GM23338 (cell line): ENCODE measurements around the gene PRPF18.

Source experiments
- CREB1 ChIP-seq: fragments of 250-450 bp; sonication (Bioruptor Pico); IDR thresholded peaks from 2 replicates; pipeline ENCODE4 v1.5.0; 2020; ENCODE audit warnings: low read depth, mild to moderate bottlenecking, moderate library complexity
- EZH2 ChIP-seq: fragments of 200-600 bp; sonication (generic); IDR thresholded peaks from one replicate; pipeline ENCODE4 v1.8.0; 2017; ENCODE audit warnings: antibody characterized with exemption, mild to moderate bottlenecking, low read depth; ENCODE audit not compliant: unreplicated experiment
- EZH2phosphoT487 ChIP-seq: fragments of 200-600 bp; sonication (generic); IDR thresholded peaks from one replicate; pipeline ENCODE4 v1.8.1; 2018; ENCODE audit warnings: antibody characterized with exemption; ENCODE audit not compliant: unreplicated experiment
- JUNB ChIP-seq: IDR thresholded peaks from one replicate; pipeline ENCODE4 v1.6.1; 2016; ENCODE audit warnings: antibody characterized with exemption; ENCODE audit not compliant: unreplicated experiment
- NANOG ChIP-seq: IDR thresholded peaks from 2 replicates; pipeline ENCODE4 v1.6.1; 2016; ENCODE audit warnings: antibody characterized with exemption, borderline replicate concordance
- POLR2AphosphoS5 ChIP-seq: IDR thresholded peaks from 2 replicates; pipeline ENCODE4 v1.6.1; 2016; ENCODE audit warnings: antibody characterized with exemption, low read depth
- STAT1 ChIP-seq: IDR thresholded peaks from one replicate; pipeline ENCODE4 v1.6.1; 2016; ENCODE audit warnings: antibody characterized with exemption; ENCODE audit not compliant: unreplicated experiment
- ZNF114 ChIP-seq: fragments of 250-450 bp; sonication (Bioruptor Pico); IDR thresholded peaks from 2 replicates; pipeline ENCODE4 v1.5.0; 2020; ENCODE audit warnings: mild to moderate bottlenecking, moderate library complexity
- ZNF331 ChIP-seq: fragments of 250-450 bp; sonication (Bioruptor Pico); IDR thresholded peaks from 2 replicates; pipeline ENCODE4 v1.5.0; 2020; ENCODE audit warnings: low read depth, mild to moderate bottlenecking, moderate library complexity
- TF ChIP-seq, protein P1 (sequence below), 2 experiments: fragments of 200-600 bp in 1 of 2; sonication (generic) in 1 of 2; conservative IDR thresholded peaks; 2 replicates each; pipeline versions ENCODE4 v1.5.1 to v1.6.1; 2016 to 2017; ENCODE audit warnings: antibody characterized with exemption in 2 of 2, low read depth in 2 of 2, mild to moderate bottlenecking in 2 of 2, moderate library complexity in 1 of 2
- TF ChIP-seq, protein P2 (sequence below): IDR thresholded peaks from one replicate; pipeline ENCODE4 v1.6.1; 2018; ENCODE audit warnings: antibody characterized with exemption; ENCODE audit not compliant: unreplicated experiment
- TF ChIP-seq, protein P3 (sequence below): fragments of 250-450 bp; sonication (Bioruptor Pico); IDR thresholded peaks from 2 replicates; pipeline ENCODE4 v1.5.0; 2020; ENCODE audit warnings: mild to moderate bottlenecking, moderate library complexity
- TF ChIP-seq, protein P4 (sequence below): IDR thresholded peaks from 2 replicates; pipeline ENCODE4 v1.6.1; 2016; ENCODE audit warnings: antibody characterized with exemption

DNA sequence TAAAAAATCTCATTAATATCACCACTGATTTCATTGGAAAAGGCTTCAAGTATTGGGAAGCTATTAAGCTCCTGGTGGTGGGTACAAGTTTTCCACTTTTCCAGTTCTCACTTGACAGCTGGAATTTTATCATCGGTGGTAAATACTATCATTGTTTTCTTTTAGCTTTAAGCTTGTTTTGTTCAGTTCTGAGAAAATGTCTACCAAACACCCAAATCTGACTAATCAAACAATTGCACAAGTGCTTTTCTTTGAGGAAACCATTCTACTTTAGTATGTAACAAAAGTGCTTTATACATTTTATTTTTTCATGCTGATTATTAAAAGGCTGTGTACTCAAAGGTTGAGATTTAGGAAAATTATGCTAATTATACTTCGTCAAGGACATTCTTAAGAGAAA is 7.9 kb downstream of the PRPF18 start:
- TF ChIP-seq, protein P1, sequence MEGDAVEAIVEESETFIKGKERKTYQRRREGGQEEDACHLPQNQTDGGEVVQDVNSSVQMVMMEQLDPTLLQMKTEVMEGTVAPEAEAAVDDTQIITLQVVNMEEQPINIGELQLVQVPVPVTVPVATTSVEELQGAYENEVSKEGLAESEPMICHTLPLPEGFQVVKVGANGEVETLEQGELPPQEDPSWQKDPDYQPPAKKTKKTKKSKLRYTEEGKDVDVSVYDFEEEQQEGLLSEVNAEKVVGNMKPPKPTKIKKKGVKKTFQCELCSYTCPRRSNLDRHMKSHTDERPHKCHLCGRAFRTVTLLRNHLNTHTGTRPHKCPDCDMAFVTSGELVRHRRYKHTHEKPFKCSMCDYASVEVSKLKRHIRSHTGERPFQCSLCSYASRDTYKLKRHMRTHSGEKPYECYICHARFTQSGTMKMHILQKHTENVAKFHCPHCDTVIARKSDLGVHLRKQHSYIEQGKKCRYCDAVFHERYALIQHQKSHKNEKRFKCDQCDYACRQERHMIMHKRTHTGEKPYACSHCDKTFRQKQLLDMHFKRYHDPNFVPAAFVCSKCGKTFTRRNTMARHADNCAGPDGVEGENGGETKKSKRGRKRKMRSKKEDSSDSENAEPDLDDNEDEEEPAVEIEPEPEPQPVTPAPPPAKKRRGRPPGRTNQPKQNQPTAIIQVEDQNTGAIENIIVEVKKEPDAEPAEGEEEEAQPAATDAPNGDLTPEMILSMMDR (conservative IDR thresholded peaks at IDR 0.05; ENCODE audit: low read depth in 2 of 2), result no peak
- TF ChIP-seq ZNF331 (CRISPR knock-in tag) (no peak), POLR2AphosphoS5 (no peak), EZH2phosphoT487 (no peak), JUNB (no peak), CREB1 (CRISPR knock-in tag) (no peak), EZH2 (no peak), ZNF114 (CRISPR knock-in tag) (no peak), STAT1 (no peak), NANOG (no peak)
- TF ChIP-seq, protein P2, sequence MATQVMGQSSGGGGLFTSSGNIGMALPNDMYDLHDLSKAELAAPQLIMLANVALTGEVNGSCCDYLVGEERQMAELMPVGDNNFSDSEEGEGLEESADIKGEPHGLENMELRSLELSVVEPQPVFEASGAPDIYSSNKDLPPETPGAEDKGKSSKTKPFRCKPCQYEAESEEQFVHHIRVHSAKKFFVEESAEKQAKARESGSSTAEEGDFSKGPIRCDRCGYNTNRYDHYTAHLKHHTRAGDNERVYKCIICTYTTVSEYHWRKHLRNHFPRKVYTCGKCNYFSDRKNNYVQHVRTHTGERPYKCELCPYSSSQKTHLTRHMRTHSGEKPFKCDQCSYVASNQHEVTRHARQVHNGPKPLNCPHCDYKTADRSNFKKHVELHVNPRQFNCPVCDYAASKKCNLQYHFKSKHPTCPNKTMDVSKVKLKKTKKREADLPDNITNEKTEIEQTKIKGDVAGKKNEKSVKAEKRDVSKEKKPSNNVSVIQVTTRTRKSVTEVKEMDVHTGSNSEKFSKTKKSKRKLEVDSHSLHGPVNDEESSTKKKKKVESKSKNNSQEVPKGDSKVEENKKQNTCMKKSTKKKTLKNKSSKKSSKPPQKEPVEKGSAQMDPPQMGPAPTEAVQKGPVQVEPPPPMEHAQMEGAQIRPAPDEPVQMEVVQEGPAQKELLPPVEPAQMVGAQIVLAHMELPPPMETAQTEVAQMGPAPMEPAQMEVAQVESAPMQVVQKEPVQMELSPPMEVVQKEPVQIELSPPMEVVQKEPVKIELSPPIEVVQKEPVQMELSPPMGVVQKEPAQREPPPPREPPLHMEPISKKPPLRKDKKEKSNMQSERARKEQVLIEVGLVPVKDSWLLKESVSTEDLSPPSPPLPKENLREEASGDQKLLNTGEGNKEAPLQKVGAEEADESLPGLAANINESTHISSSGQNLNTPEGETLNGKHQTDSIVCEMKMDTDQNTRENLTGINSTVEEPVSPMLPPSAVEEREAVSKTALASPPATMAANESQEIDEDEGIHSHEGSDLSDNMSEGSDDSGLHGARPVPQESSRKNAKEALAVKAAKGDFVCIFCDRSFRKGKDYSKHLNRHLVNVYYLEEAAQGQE, result no peak
- TF ChIP-seq, protein P3, sequence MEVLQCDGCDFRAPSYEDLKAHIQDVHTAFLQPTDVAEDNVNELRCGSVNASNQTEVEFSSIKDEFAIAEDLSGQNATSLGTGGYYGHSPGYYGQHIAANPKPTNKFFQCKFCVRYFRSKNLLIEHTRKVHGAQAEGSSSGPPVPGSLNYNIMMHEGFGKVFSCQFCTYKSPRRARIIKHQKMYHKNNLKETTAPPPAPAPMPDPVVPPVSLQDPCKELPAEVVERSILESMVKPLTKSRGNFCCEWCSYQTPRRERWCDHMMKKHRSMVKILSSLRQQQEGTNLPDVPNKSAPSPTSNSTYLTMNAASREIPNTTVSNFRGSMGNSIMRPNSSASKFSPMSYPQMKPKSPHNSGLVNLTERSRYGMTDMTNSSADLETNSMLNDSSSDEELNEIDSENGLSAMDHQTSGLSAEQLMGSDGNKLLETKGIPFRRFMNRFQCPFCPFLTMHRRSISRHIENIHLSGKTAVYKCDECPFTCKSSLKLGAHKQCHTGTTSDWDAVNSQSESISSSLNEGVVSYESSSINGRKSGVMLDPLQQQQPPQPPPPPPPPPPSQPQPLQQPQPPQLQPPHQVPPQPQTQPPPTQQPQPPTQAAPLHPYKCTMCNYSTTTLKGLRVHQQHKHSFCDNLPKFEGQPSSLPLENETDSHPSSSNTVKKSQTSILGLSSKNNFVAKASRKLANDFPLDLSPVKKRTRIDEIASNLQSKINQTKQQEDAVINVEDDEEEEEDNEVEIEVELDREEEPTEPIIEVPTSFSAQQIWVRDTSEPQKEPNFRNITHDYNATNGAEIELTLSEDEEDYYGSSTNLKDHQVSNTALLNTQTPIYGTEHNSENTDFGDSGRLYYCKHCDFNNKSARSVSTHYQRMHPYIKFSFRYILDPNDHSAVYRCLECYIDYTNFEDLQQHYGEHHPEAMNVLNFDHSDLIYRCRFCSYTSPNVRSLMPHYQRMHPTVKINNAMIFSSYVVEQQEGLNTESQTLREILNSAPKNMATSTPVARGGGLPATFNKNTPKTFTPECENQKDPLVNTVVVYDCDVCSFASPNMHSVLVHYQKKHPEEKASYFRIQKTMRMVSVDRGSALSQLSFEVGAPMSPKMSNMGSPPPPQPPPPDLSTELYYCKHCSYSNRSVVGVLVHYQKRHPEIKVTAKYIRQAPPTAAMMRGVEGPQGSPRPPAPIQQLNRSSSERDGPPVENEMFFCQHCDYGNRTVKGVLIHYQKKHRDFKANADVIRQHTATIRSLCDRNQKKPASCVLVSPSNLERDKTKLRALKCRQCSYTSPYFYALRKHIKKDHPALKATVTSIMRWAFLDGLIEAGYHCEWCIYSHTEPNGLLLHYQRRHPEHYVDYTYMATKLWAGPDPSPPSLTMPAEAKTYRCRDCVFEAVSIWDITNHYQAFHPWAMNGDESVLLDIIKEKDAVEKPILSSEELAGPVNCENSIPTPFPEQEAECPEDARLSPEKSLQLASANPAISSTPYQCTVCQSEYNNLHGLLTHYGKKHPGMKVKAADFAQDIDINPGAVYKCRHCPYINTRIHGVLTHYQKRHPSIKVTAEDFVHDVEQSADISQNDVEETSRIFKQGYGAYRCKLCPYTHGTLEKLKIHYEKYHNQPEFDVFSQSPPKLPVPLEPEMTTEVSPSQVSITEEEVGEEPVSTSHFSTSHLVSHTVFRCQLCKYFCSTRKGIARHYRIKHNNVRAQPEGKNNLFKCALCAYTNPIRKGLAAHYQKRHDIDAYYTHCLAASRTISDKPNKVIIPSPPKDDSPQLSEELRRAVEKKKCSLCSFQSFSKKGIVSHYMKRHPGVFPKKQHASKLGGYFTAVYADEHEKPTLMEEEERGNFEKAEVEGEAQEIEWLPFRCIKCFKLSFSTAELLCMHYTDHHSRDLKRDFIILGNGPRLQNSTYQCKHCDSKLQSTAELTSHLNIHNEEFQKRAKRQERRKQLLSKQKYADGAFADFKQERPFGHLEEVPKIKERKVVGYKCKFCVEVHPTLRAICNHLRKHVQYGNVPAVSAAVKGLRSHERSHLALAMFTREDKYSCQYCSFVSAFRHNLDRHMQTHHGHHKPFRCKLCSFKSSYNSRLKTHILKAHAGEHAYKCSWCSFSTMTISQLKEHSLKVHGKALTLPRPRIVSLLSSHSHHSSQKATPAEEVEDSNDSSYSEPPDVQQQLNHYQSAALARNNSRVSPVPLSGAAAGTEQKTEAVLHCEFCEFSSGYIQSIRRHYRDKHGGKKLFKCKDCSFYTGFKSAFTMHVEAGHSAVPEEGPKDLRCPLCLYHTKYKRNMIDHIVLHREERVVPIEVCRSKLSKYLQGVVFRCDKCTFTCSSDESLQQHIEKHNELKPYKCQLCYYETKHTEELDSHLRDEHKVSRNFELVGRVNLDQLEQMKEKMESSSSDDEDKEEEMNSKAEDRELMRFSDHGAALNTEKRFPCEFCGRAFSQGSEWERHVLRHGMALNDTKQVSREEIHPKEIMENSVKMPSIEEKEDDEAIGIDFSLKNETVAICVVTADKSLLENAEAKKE (CRISPR knock-in tag), result no peak
- TF ChIP-seq, protein P4, sequence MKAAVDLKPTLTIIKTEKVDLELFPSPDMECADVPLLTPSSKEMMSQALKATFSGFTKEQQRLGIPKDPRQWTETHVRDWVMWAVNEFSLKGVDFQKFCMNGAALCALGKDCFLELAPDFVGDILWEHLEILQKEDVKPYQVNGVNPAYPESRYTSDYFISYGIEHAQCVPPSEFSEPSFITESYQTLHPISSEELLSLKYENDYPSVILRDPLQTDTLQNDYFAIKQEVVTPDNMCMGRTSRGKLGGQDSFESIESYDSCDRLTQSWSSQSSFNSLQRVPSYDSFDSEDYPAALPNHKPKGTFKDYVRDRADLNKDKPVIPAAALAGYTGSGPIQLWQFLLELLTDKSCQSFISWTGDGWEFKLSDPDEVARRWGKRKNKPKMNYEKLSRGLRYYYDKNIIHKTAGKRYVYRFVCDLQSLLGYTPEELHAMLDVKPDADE, result no peak
